22Rv1 (cell line): ENCODE results near the gene ANKS1B.
A peak's percentile ranks its signal among the peaks of the same experiment; 100 is the strongest.
"Not testable (repeated sequence)": the region's sequence is repeated elsewhere in the genome, so short reads cannot be mapped to it uniquely, and the experiment has no call there.

ENCODE experiments used
- H3K27ac ChIP-seq: fragments of 450-650 bp; 2 replicates; pipeline ENCODE4 v1.5.1; 2017
- CTCF ChIP-seq: fragments of 450-650 bp; IDR thresholded peaks from 2 replicates; pipeline ENCODE4 v1.5.1; 2017; ENCODE audit warnings: mild to moderate bottlenecking
- ZFX ChIP-seq: fragments of 450-650 bp; IDR thresholded peaks from 2 replicates; pipeline ENCODE4 v1.6.1; 2017; ENCODE audit warnings: antibody characterized with exemption, borderline replicate concordance

Gene ANKS1B

GRCh38 chr12:99648183-99648582 is 336.6 kb downstream of the ANKS1B start:
- no peak overlapping the region for H3K27ac ChIP-seq
- no peak for TF ChIP-seq CTCF

GRCh38 chr12:99647453-99647852 is 337.3 kb downstream of the ANKS1B start, which contains the start of gene GARIN6:
Gene GARIN6, plus strand, starts transcription at chr12:99647753. Its CDS starts 422 bp downstream, at chr12:99648175.
- TF ChIP-seq ZFX (no peak), CTCF (no peak)
- no peak within 1 kb of the TSS for H3K27ac ChIP-seq

- no peak overlapping the region for H3K27ac ChIP-seq
- TF ChIP-seq ZFX, result no peak
- TF ChIP-seq CTCF, result no peak
Observed at GRCh38 chr12:99644629-99645028, 340.1 kb downstream of the ANKS1B start.

GRCh38 chr12:99627459-99627858 is 357.3 kb downstream of the ANKS1B start:
- no peak overlapping the region for H3K27ac ChIP-seq
- peak; percentile 21; the same call in 1 of the 2 replicates for TF ChIP-seq CTCF
- no peak for TF ChIP-seq ZFX

- H3K27ac ChIP-seq, result not testable (repeated sequence)
Observed at GRCh38 chr12:99624591-99624990, 360.1 kb downstream of the ANKS1B start.

GRCh38 chr12:99620159-99620479 is 364.6 kb downstream of the ANKS1B start:
- H3K27ac ChIP-seq, result no peak overlapping the region
- TF ChIP-seq CTCF (peak; percentile 65), ZFX (no peak)

- no peak overlapping the region for H3K27ac ChIP-seq
Observed at GRCh38 chr12:99619389-99620158, 365.2 kb downstream of the ANKS1B start.

More at GRCh38 chr12:99619389-99620158, 365.2 kb downstream of the ANKS1B start:
- no peak for TF ChIP-seq ZFX
- TF ChIP-seq CTCF, result peak; percentile 96
